HCT116 (cell line): Measurements from ENCODE around the gene LDB2. TPM values are rescaled to one million over a fixed set of nuclear protein-coding genes. Genes with fewer than 3 reads are reported as not detected.

ENCODE experiments used
- ATAC-seq: fragments of 200-7000 bp; cut with Tn5 transposase; 2 replicates; pipeline ENCODE4 v1.9.1; 2020; ENCODE audit warnings: mild to moderate bottlenecking, moderate library complexity
- BruUV-seq: library from RNA; stranded (reverse); fragments of 400-500 nt; replicated peaks from 2 replicates; lab custom pipeline; 2021; lab: Mats Ljungman, UMichigan
- CTCF ChIA-PET: fragments of 300-600 bp; sonication (Branson Sonifier 250); formaldehyde crosslinking; loops from one replicate; lab custom pipeline; 2021; ENCODE audit warnings: antibody characterized with exemption; lab: Charles Lee
- POLR2A ChIA-PET: fragments of 300-600, 350-600 bp; sonication (Branson Sonifier 250); formaldehyde crosslinking; loops from one replicate; lab custom pipeline; 2021; ENCODE audit warnings: antibody characterized with exemption; lab: Charles Lee
- RAD21 ChIA-PET, 2 experiments: fragments of 300-600 bp; sonication (Branson Sonifier 250); formaldehyde crosslinking; loops; one replicate each; lab custom pipeline; 2023; ENCODE audit warnings: low total read pairs in 2 of 2; ENCODE audit not compliant: uncharacterized antibody in 2 of 2, unreplicated experiment in 2 of 2, low non-redundant PET in 1 of 2; lab: Charles Lee
- DNase-seq: peaks from one replicate; pipeline ENCODE4 v3.0.0-alpha.2; 2010; ENCODE audit warnings: low read depth, low spot score
- H2AFZ ChIP-seq: fragments of 200-600 bp; shearing (Covaris generic), sonication (generic); 2 replicates; pipeline ENCODE4 v1.6.1; 2017; ENCODE audit warnings: low read depth, mixed run types, mixed read lengths, antibody characterized with exemption, low read length; ENCODE audit not compliant: poor library complexity, severe bottlenecking
- H3K27ac ChIP-seq: 2 replicates; pipeline ENCODE4 v1.5.1; 2012; ENCODE audit warnings: low read depth, low read length
- H3K27me3 ChIP-seq: fragments of 200-600 bp; sonication (generic); 2 replicates; pipeline ENCODE4 v1.6.1; 2016; ENCODE audit warnings: mixed run types, low read length, mixed read lengths; ENCODE audit not compliant: insufficient read depth
- H3K36me3 ChIP-seq, 2 experiments: fragments of 200-500 bp in 1 of 2; fragments of 200-600 bp in 1 of 2; sonication (Bioruptor generic) in 1 of 2; sonication (generic) in 1 of 2; 2 replicates each; pipeline versions ENCODE4 v1.5.1 to v1.6.1; 2014 to 2016; ENCODE audit warnings: low read length in 2 of 2, inconsistent platforms in 1 of 2, mixed read lengths in 1 of 2, mixed run types in 1 of 2; ENCODE audit not compliant: insufficient read depth in 2 of 2, control insufficient read depth in 1 of 2
- H3K4me1 ChIP-seq, 2 experiments: fragments of 200-600 bp in 1 of 2; sonication (generic) in 1 of 2; 2 replicates each; pipeline versions ENCODE4 v1.5.1 to v1.6.1; 2012 to 2017; ENCODE audit warnings: low read length in 2 of 2, inconsistent platforms in 1 of 2, mild to moderate bottlenecking in 1 of 2, mixed read lengths in 1 of 2, mixed run types in 1 of 2, moderate library complexity in 1 of 2; ENCODE audit not compliant: insufficient read depth in 2 of 2, control insufficient read depth in 1 of 2
- H3K4me2 ChIP-seq: fragments of 200-600 bp; sonication (generic); 2 replicates; pipeline ENCODE4 v1.6.1; 2017; ENCODE audit warnings: mixed run types, low read length, mixed read lengths
- H3K4me3 ChIP-seq, 2 experiments: fragments of 200-600 bp in 1 of 2; sonication (generic) in 1 of 2; replicated peaks in 1 of 2; 2 replicates each; pipeline ENCODE4 v1.5.1; 2011 to 2016; ENCODE audit warnings: low read length in 2 of 2, control low read depth in 1 of 2, low read depth in 1 of 2, mild to moderate bottlenecking in 1 of 2, mixed read lengths in 1 of 2, mixed run types in 1 of 2
- H3K79me2 ChIP-seq: fragments of 200-600 bp; sonication (generic); 2 replicates; pipeline ENCODE4 v1.6.1; 2017; ENCODE audit warnings: mild to moderate bottlenecking, mixed run types, low read length, moderate library complexity, mixed read lengths; ENCODE audit not compliant: insufficient read depth
- H3K9ac ChIP-seq: fragments of 200-600 bp; sonication (generic); 2 replicates; pipeline ENCODE4 v1.6.1; 2016; ENCODE audit warnings: low read length, mixed read lengths
- H3K9me2 ChIP-seq: fragments of 200-600 bp; sonication (generic), shearing (Covaris generic); 2 replicates; pipeline ENCODE4 v1.6.1; 2017; ENCODE audit warnings: mixed run types, mild to moderate bottlenecking, moderate library complexity; ENCODE audit not compliant: insufficient read depth
- H3K9me3 ChIP-seq, 2 experiments: fragments of 200-500 bp in 1 of 2; fragments of 200-600 bp in 1 of 2; sonication (Bioruptor generic) in 1 of 2; sonication (generic) in 1 of 2; 2 replicates each; pipeline ENCODE4 v1.6.1; 2014 to 2017; ENCODE audit warnings: low read length in 2 of 2, mixed read lengths in 2 of 2, inconsistent platforms in 1 of 2, low read depth in 1 of 2, mild to moderate bottlenecking in 1 of 2, mixed run types in 1 of 2, moderate library complexity in 1 of 2; ENCODE audit not compliant: control insufficient read depth in 1 of 2, insufficient read depth in 1 of 2
- H4K20me1 ChIP-seq: fragments of 200-600 bp; sonication (generic), shearing (Covaris generic); 2 replicates; pipeline ENCODE4 v1.6.1; 2017; ENCODE audit warnings: mixed run types, mild to moderate bottlenecking, moderate library complexity; ENCODE audit not compliant: insufficient read depth
- ATF3 ChIP-seq: IDR thresholded peaks from 2 replicates; pipeline ENCODE4 v1.6.1; 2012
- CBX3 ChIP-seq: IDR thresholded peaks from 2 replicates; pipeline ENCODE4 v1.6.1; 2012; ENCODE audit warnings: low read depth
- EGR1 ChIP-seq: IDR thresholded peaks from 2 replicates; pipeline ENCODE4 v1.6.1; 2012; ENCODE audit warnings: low read depth
- ELF1 ChIP-seq: IDR thresholded peaks from 2 replicates; pipeline ENCODE4 v1.6.1; 2012; ENCODE audit warnings: low read depth, borderline replicate concordance
- FOSL1 ChIP-seq: IDR thresholded peaks from 2 replicates; pipeline ENCODE4 v1.6.1; 2012; ENCODE audit warnings: low read depth
- POLR2AphosphoS5 ChIP-seq: IDR thresholded peaks from 2 replicates; pipeline ENCODE4 v1.6.1; 2011; ENCODE audit warnings: mild to moderate bottlenecking, low read depth, low read length, moderate library complexity
- RAD21 ChIP-seq: IDR thresholded peaks from 2 replicates; pipeline ENCODE4 v1.6.1; 2012; ENCODE audit warnings: low read depth, mild to moderate bottlenecking
- ZBTB33 ChIP-seq: IDR thresholded peaks from 2 replicates; pipeline ENCODE4 v1.6.1; 2011; ENCODE audit warnings: mild to moderate bottlenecking, low read length, moderate library complexity; ENCODE audit not compliant: insufficient replicate concordance; ENCODE audit errors: extremely low read depth
- intact Hi-C: fragments of 100-400 bp; cut with micrococcal nuclease; formaldehyde crosslinking; loops from 2 replicates; pipeline ENCODE4 v1.10.0; 2022
- total RNA-seq: library from RNA; stranded (reverse); gene quantifications from one replicate; pipeline ENCODE4 v1.2.1, GENCODE V29; 2021; ENCODE audit not compliant: unreplicated experiment

The LDB2 gene
- total RNA-seq, 1 experiment from 2014 or later, result 0.12 TPM

GRCh38 chr4:16942491-16942890, 44.0 kb upstream of the LDB2 start:
- H3K4me1 ChIP-seq, result no peaks in the 10 kb centered on the region
- no peak overlapping the region for H2AFZ ChIP-seq
- H3K27ac ChIP-seq, result no peak overlapping the region
- H3K9me3 ChIP-seq, result no peaks in the 10 kb centered on the region
- DNase-seq (peak; percentile 18), ATAC-seq (no peak)
- no peaks in the 10 kb centered on the region for H3K36me3 ChIP-seq
- no TSS peak for BruUV-seq
- no peak overlapping the region for H3K9ac ChIP-seq
- RAD21 ChIA-PET, result no interaction called here
- H3K4me2 ChIP-seq, result no peak overlapping the region
- H3K9me2 ChIP-seq, result no peaks in the 10 kb centered on the region
- no peaks in the 10 kb centered on the region for H4K20me1 ChIP-seq
- intact Hi-C loops, result no loop called here
- POLR2A ChIA-PET, result no interaction called here
- TF ChIP-seq POLR2AphosphoS5 (no peak), ATF3 (no peak), CBX3 (no peak), ZBTB33 (no peak), RAD21 (no peak), EGR1 (no peak), ELF1 (no peak)
- TF ChIP-seq, all 23 proteins: peak for 0
- CTCF ChIA-PET, result no interaction called here
- H3K27me3 ChIP-seq, result peaks cover 6% of the 10 kb centered on the region
- no peak overlapping the region for H3K4me3 ChIP-seq
- H3K79me2 ChIP-seq, result no peaks in the 10 kb centered on the region

GRCh38 chr4:16939178-16939577, 40.7 kb upstream of the LDB2 start:
- Histone ChIP-seq H3K27me3 (peaks cover 6% of the 10 kb centered on the region), H3K4me3 (no peak overlapping the region), H2AFZ (no peak overlapping the region), H4K20me1 (no peaks in the 10 kb centered on the region), H3K27ac (no peak overlapping the region), H3K4me2 (no peak overlapping the region), H3K4me1 (no peaks in the 10 kb centered on the region), H3K9me2 (no peaks in the 10 kb centered on the region), H3K36me3 (no peaks in the 10 kb centered on the region), H3K9ac (no peak overlapping the region), H3K9me3 (no peaks in the 10 kb centered on the region), H3K79me2 (no peaks in the 10 kb centered on the region)
- DNase-seq (no peak), ATAC-seq (no peak)
- ChIA-PET RAD21 (no interaction called here), POLR2A (no interaction called here), CTCF (no interaction called here)
- intact Hi-C loops, result no loop called here
- no peak for TF ChIP-seq FOSL1
- no TSS peak for BruUV-seq
